ENCODE data around the gene SPDYE17.
"Not testable (repeated sequence)": the region's sequence is repeated elsewhere in the genome, so short reads cannot be mapped to it uniquely, and the experiment has no call there.

- not testable (repeated sequence) for TF ChIP-seq EZH2 (IDR thresholded peaks at IDR 0.05); POLR2AphosphoS5 (IDR thresholded peaks at IDR 0.05; ENCODE audit: borderline replicate concordance, low read depth, low read length)
These were observed 37.9 kb downstream of the SPDYE17 start for GRCh38 chr7:76994286-76994685.
